ENCODE measurements around the gene KAT5.

Gene KAT5

GRCh38 chr11:65696802-65697552 is 15.1 kb upstream of the KAT5 start:
- Histone ChIP-seq H2AK5ac (ENCODE audit: low read length, severe bottlenecking) (no peak overlapping the region), H3K27ac (ENCODE audit: low read length, poor library complexity, severe bottlenecking) (no peak overlapping the region), H2AFZ (ENCODE audit: low read depth, low read length) (no peak overlapping the region), H2BK5ac (ENCODE audit: low read depth, low read length, poor library complexity, severe bottlenecking) (no peak overlapping the region), H3K14ac (ENCODE audit: low read length in 2 of 2) (no peak overlapping the region), H4K91ac (ENCODE audit: low read length) (no peak overlapping the region), H3K4me3 (ENCODE audit: insufficient read depth in 1 of 2, low read depth in 1 of 2, low read length in 2 of 2) (no peak overlapping the region), H2BK15ac (ENCODE audit: low read depth, poor library complexity, severe bottlenecking) (no peak overlapping the region), H3K4ac (ENCODE audit: low read depth in 1 of 2, low read length in 2 of 2) (no peak overlapping the region), H2BK120ac (ENCODE audit: low read depth, low read length) (no peak overlapping the region), H3K23ac (ENCODE audit: low read length in 2 of 2) (no peak overlapping the region), H2BK12ac (ENCODE audit: low read length in 2 of 2) (no peak overlapping the region), H3K79me1 (replicated peaks; ENCODE audit: low read length, poor library complexity, severe bottlenecking) (no peaks in the 10 kb centered on the region), H3K4me2 (ENCODE audit: low read length, poor library complexity, severe bottlenecking) (no peak overlapping the region), H3K27me3 (ENCODE audit: control insufficient read depth in 1 of 2, insufficient read depth in 1 of 2, low read length in 2 of 2) (peaks cover 25 to 29% of the 10 kb centered on the region in 2 experiments), H4K8ac (ENCODE audit: low read length) (peak overlapping the region; percentile 6), H3K18ac (ENCODE audit: low read depth in 1 of 2, low read length in 2 of 2) (no peak overlapping the region), H3K9me3 (ENCODE audit: control insufficient read depth, low read length) (no peaks in the 10 kb centered on the region), H3K9ac (ENCODE audit: low read length) (no peak overlapping the region), H3K4me1 (ENCODE audit: control insufficient read depth, insufficient read depth, low read depth, low read length) (no peaks in the 10 kb centered on the region), H3K36me3 (ENCODE audit: control insufficient read depth in 1 of 2, insufficient read depth in 2 of 2, low read depth in 1 of 2, low read length in 2 of 2) (no peaks in the 10 kb centered on the region)
- no peak for DNase-seq
- WGBS = 82% methylated on average over 5 of the region's 5 CpGs

DNA sequence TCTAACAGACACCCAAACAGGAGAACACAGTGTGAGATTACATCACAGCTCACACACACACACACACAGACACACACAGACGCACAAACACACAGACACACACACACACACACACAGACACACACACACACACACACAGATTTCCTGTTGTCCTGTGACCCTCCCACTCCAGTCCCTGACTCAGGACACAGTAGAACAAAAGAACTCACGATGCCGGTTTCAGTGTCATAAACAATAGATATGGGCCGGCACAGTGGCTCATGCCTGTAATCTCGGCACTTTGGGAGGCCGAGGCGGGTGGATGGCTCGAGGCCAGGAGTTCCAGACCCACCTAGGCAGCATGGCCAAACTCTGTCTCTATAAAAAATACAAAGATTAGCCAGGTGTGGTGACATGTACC is 13.8 kb upstream of the KAT5 start:
- no peak overlapping the region for H2AK5ac ChIP-seq (ENCODE audit: low read length, severe bottlenecking)
- H3K9ac ChIP-seq (ENCODE audit: low read length) = no peak overlapping the region
- DNase-seq = no peak
- peaks cover 25 to 32% of the 10 kb centered on the region in 2 experiments for H3K27me3 ChIP-seq (ENCODE audit: control insufficient read depth in 1 of 2, insufficient read depth in 1 of 2, low read length in 2 of 2)
- no peak overlapping the region for H3K14ac ChIP-seq (ENCODE audit: low read length in 2 of 2)
- H2BK15ac ChIP-seq (ENCODE audit: low read depth, poor library complexity, severe bottlenecking) = no peak overlapping the region
- no peak overlapping the region for H2AFZ ChIP-seq (ENCODE audit: low read depth, low read length)
- no peaks in the 10 kb centered on the region for H3K4me1 ChIP-seq (ENCODE audit: control insufficient read depth, insufficient read depth, low read depth, low read length)
- no peak overlapping the region for H3K23ac ChIP-seq (ENCODE audit: low read length in 2 of 2)
- no peak overlapping the region for H3K4ac ChIP-seq (ENCODE audit: low read depth in 1 of 2, low read length in 2 of 2)
- no peaks in the 10 kb centered on the region for H3K9me3 ChIP-seq (ENCODE audit: control insufficient read depth, low read length)
- H2BK120ac ChIP-seq (ENCODE audit: low read depth, low read length) = no peak overlapping the region
- no peak overlapping the region for H2BK12ac ChIP-seq (ENCODE audit: low read length in 2 of 2)
- no peak overlapping the region for H3K4me3 ChIP-seq (ENCODE audit: insufficient read depth in 1 of 2, low read depth in 1 of 2, low read length in 2 of 2)
- WGBS = 67% methylated on average over 8 of the region's 8 CpGs
- no peak overlapping the region for H2BK5ac ChIP-seq (ENCODE audit: low read depth, low read length, poor library complexity, severe bottlenecking)
- no peaks in the 10 kb centered on the region for H3K79me1 ChIP-seq (replicated peaks; ENCODE audit: low read length, poor library complexity, severe bottlenecking)
- no peak overlapping the region for H4K91ac ChIP-seq (ENCODE audit: low read length)
- H4K8ac ChIP-seq (ENCODE audit: low read length) = no peak overlapping the region
- H3K4me2 ChIP-seq (ENCODE audit: low read length, poor library complexity, severe bottlenecking) = no peak overlapping the region
- H3K27ac ChIP-seq (ENCODE audit: low read length, poor library complexity, severe bottlenecking) = no peak overlapping the region
- no peak overlapping the region for H3K18ac ChIP-seq (ENCODE audit: low read depth in 1 of 2, low read length in 2 of 2)
- no peaks in the 10 kb centered on the region for H3K36me3 ChIP-seq (ENCODE audit: control insufficient read depth in 1 of 2, insufficient read depth in 2 of 2, low read depth in 1 of 2, low read length in 2 of 2)

DNA sequence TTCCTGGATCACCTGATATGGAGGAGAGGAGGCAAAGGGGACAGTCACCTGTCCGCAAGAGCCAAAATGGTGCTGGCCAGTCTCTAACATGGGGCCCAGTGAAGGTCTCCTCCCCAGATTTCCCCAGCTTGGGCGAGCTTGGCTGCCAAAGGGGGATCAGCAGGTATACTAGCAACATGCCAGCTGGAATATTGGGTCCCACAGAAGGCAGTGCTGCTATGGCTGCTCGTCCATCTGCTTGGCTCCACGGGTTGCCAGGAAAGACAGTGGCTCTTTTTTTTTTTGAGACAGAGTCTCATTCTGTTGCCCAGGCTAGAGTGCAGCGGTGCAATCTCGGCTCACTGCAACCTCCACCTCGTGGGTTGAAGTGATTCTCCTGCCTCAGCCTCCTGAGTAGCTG is 12.7 kb upstream of the KAT5 start:
- no peak for DNase-seq
- no peak overlapping the region for H3K18ac ChIP-seq (ENCODE audit: low read depth in 1 of 2, low read length in 2 of 2)
- H3K9ac ChIP-seq (ENCODE audit: low read length) = no peak overlapping the region
- H3K36me3 ChIP-seq (ENCODE audit: control insufficient read depth in 1 of 2, insufficient read depth in 2 of 2, low read depth in 1 of 2, low read length in 2 of 2) = no peaks in the 10 kb centered on the region
- 62% methylated on average over 7 of the region's 7 CpGs for WGBS
- no peak overlapping the region for H2BK12ac ChIP-seq (ENCODE audit: low read length in 2 of 2)
- no peak overlapping the region for H2AK5ac ChIP-seq (ENCODE audit: low read length, severe bottlenecking)
- H4K91ac ChIP-seq (ENCODE audit: low read length) = no peak overlapping the region
- no peak overlapping the region for H3K14ac ChIP-seq (ENCODE audit: low read length in 2 of 2)
- H3K4me3 ChIP-seq (ENCODE audit: insufficient read depth in 1 of 2, low read depth in 1 of 2, low read length in 2 of 2) = no peak overlapping the region
- peak overlapping the region in 1 of 2 experiments; percentile 42 for H3K23ac ChIP-seq (ENCODE audit: low read length in 2 of 2)
- no peak overlapping the region for H3K4ac ChIP-seq (ENCODE audit: low read depth in 1 of 2, low read length in 2 of 2)
- no peak overlapping the region for H3K27ac ChIP-seq (ENCODE audit: low read length, poor library complexity, severe bottlenecking)
- peak overlapping the region; percentile 55 for H2AFZ ChIP-seq (ENCODE audit: low read depth, low read length)
- no peaks in the 10 kb centered on the region for H3K9me3 ChIP-seq (ENCODE audit: control insufficient read depth, low read length)
- peaks cover 20 to 22% of the 10 kb centered on the region in 2 experiments for H3K27me3 ChIP-seq (ENCODE audit: control insufficient read depth in 1 of 2, insufficient read depth in 1 of 2, low read length in 2 of 2)
- H2BK120ac ChIP-seq (ENCODE audit: low read depth, low read length) = no peak overlapping the region
- H2BK5ac ChIP-seq (ENCODE audit: low read depth, low read length, poor library complexity, severe bottlenecking) = no peak overlapping the region
- no peak overlapping the region for H2BK15ac ChIP-seq (ENCODE audit: low read depth, poor library complexity, severe bottlenecking)
- H3K79me1 ChIP-seq (replicated peaks; ENCODE audit: low read length, poor library complexity, severe bottlenecking) = no peaks in the 10 kb centered on the region
- no peak overlapping the region for H4K8ac ChIP-seq (ENCODE audit: low read length)
- H3K4me1 ChIP-seq (ENCODE audit: control insufficient read depth, insufficient read depth, low read depth, low read length) = no peaks in the 10 kb centered on the region
- H3K4me2 ChIP-seq (ENCODE audit: low read length, poor library complexity, severe bottlenecking) = no peak overlapping the region

GRCh38 chr11:65700399-65700798 is 11.7 kb upstream of the KAT5 start:
- H3K36me3 ChIP-seq (ENCODE audit: control insufficient read depth in 1 of 2, insufficient read depth in 2 of 2, low read depth in 1 of 2, low read length in 2 of 2) = no peaks in the 10 kb centered on the region
- no peak overlapping the region for H3K4ac ChIP-seq (ENCODE audit: low read depth in 1 of 2, low read length in 2 of 2)
- 60% methylated on average over 1 of the region's 3 CpGs for WGBS

More at GRCh38 chr11:65700399-65700798, 11.7 kb upstream of the KAT5 start:
- no peak overlapping the region for H3K14ac ChIP-seq (ENCODE audit: low read length in 2 of 2)
- no peaks in the 10 kb centered on the region for H3K79me1 ChIP-seq (replicated peaks; ENCODE audit: low read length, poor library complexity, severe bottlenecking)
- peaks cover 20 to 21% of the 10 kb centered on the region in 2 experiments for H3K27me3 ChIP-seq (ENCODE audit: control insufficient read depth in 1 of 2, insufficient read depth in 1 of 2, low read length in 2 of 2)
- DNase-seq = no peak
- H3K4me3 ChIP-seq (ENCODE audit: insufficient read depth in 1 of 2, low read depth in 1 of 2, low read length in 2 of 2) = no peak overlapping the region
- H3K23ac ChIP-seq (ENCODE audit: low read length in 2 of 2) = no peak overlapping the region
- H2BK12ac ChIP-seq (ENCODE audit: low read length in 2 of 2) = no peak overlapping the region
- no peak overlapping the region for H2AK5ac ChIP-seq (ENCODE audit: low read length, severe bottlenecking)
- H3K9me3 ChIP-seq (ENCODE audit: control insufficient read depth, low read length) = no peaks in the 10 kb centered on the region
- no peaks in the 10 kb centered on the region for H3K4me1 ChIP-seq (ENCODE audit: control insufficient read depth, insufficient read depth, low read depth, low read length)
- H3K9ac ChIP-seq (ENCODE audit: low read length) = no peak overlapping the region
- H2BK120ac ChIP-seq (ENCODE audit: low read depth, low read length) = no peak overlapping the region
- H3K27ac ChIP-seq (ENCODE audit: low read length, poor library complexity, severe bottlenecking) = no peak overlapping the region
- no peak overlapping the region for H2BK5ac ChIP-seq (ENCODE audit: low read depth, low read length, poor library complexity, severe bottlenecking)
- no peak overlapping the region for H2BK15ac ChIP-seq (ENCODE audit: low read depth, poor library complexity, severe bottlenecking)
- H2AFZ ChIP-seq (ENCODE audit: low read depth, low read length) = no peak overlapping the region
- no peak overlapping the region for H3K18ac ChIP-seq (ENCODE audit: low read depth in 1 of 2, low read length in 2 of 2)
- no peak overlapping the region for H3K4me2 ChIP-seq (ENCODE audit: low read length, poor library complexity, severe bottlenecking)
- H4K8ac ChIP-seq (ENCODE audit: low read length) = no peak overlapping the region
- H4K91ac ChIP-seq (ENCODE audit: low read length) = no peak overlapping the region

Measured in mesenchymal stem cell (in vitro differentiated cells and primary cell).